GM10266 (cell line): ENCODE results near the gene DEPDC1B.
"Not testable (repeated sequence)": the region's sequence is repeated elsewhere in the genome, so short reads cannot be mapped to it uniquely, and the experiment has no call there.

Source experiments
- DNase-seq: peaks from one replicate; pipeline ENCODE4 v3.0.0; 2012; ENCODE audit errors: extremely low spot score
- CTCF ChIP-seq: IDR thresholded peaks from 2 replicates; pipeline ENCODE4 v1.5.1; 2012; ENCODE audit warnings: mild to moderate bottlenecking, low read depth; ENCODE audit not compliant: control insufficient read depth, insufficient read depth; ENCODE audit errors: missing control alignments

Gene DEPDC1B

GRCh38 chr5:60699609-60700415 is at the start of gene DEPDC1B:
Gene DEPDC1B (minus strand): TSS chr5:60700166. CDS start chr5:60700093, 73 bp downstream.
- DNase-seq, result peak; percentile 85
- TF ChIP-seq CTCF, result peak; percentile 32

- DNase-seq, result no peak
- TF ChIP-seq CTCF, result no peak
These were observed 44.7 kb upstream of the DEPDC1B start for GRCh38 chr5:60744682-60745081.

GRCh38 chr5:60743511-60744314 is 43.7 kb upstream of the DEPDC1B start:
- no peak for TF ChIP-seq CTCF
- DNase-seq, result no peak

- DNase-seq, result no peak
- TF ChIP-seq CTCF, result no peak
These were observed 40.4 kb upstream of the DEPDC1B start for GRCh38 chr5:60740322-60740721.

GRCh38 chr5:60738933-60739332 is 39.0 kb upstream of the DEPDC1B start:
- no peak for DNase-seq
- TF ChIP-seq CTCF, result no peak

GRCh38 chr5:60738461-60738860 is 38.5 kb upstream of the DEPDC1B start:
- no peak for DNase-seq

GRCh38 chr5:60730858-60731257 is 30.9 kb upstream of the DEPDC1B start:
- not testable (repeated sequence) for DNase-seq

More at GRCh38 chr5:60738461-60738860, 38.5 kb upstream of the DEPDC1B start:
- TF ChIP-seq CTCF, result no peak
